K562 (cell line): ENCODE measurements around the gene TMX3. TPM values are rescaled to one million over a fixed set of nuclear protein-coding genes. Genes with fewer than 3 reads are reported as not detected.

Experiments used
- ATAC-seq: fragments of 200-7000 bp; cut with Tn5 transposase; 3 replicates; pipeline ENCODE4 v1.9.1; 2020; ENCODE audit warnings: moderate library complexity
- BruUV-seq: library from RNA; stranded (reverse); fragments of 400-500 nt; replicated peaks from 2 replicates; lab custom pipeline; 2021; lab: Mats Ljungman, UMichigan
- CTCF ChIA-PET: fragments of 300-600 bp; formaldehyde crosslinking; extraction: SDS; loops from one replicate; lab custom pipeline; 2021; ENCODE audit warnings: low intra/inter-chr PET ratio; lab: Yijun Ruan, JAX
- POLR2A ChIA-PET: fragments of 300-600, 350-650 bp; sonication (Branson Sonifier 250); formaldehyde crosslinking; extraction: SDS; loops from one replicate; lab custom pipeline; 2021; ENCODE audit warnings: antibody characterized with exemption, inconsistent platforms; lab: Yijun Ruan, JAX
- DNase-seq, 4 experiments: peaks; one replicate each; pipeline versions ENCODE4 v3.0.0 to v3.0.0-alpha.2; 2011 to 2018; ENCODE audit warnings: low spot score in 3 of 4, mixed read lengths in 3 of 4; ENCODE audit errors: extremely low read depth in 1 of 4
- FAIRE-seq: peaks from 2 replicates; lab custom pipeline; 2011; peaks lifted over from hg19 to GRCh38; lab: Jason Lieb, UNC
- H2AFZ ChIP-seq: 2 replicates; pipeline ENCODE4 v1.6.0; 2011; ENCODE audit warnings: low read depth, low read length, control low read depth, inconsistent platforms
- H3K27ac ChIP-seq: fragments of 200-600 bp; 3 replicates; pipeline ENCODE4 v1.8.0; 2011; ENCODE audit warnings: low read depth, mild to moderate bottlenecking, control low read depth, inconsistent platforms, low read length, moderate library complexity, mixed read lengths; ENCODE audit errors: extremely low read depth
- H3K27me3 ChIP-seq, 2 experiments: fragments of 300-600 bp in 1 of 2; 2 replicates in 1 of 2; 3 replicates in 1 of 2; pipeline versions ENCODE4 v1.6.0 to v1.8.0; 2011; ENCODE audit warnings: inconsistent platforms in 2 of 2, low read length in 2 of 2, mild to moderate bottlenecking in 1 of 2, mixed read lengths in 1 of 2, moderate library complexity in 1 of 2; ENCODE audit not compliant: control insufficient read depth in 2 of 2, insufficient read depth in 2 of 2
- H3K36me3 ChIP-seq: fragments of 300-600 bp; 3 replicates; pipeline ENCODE4 v1.8.0; 2011; ENCODE audit warnings: mild to moderate bottlenecking, low read length, inconsistent platforms; ENCODE audit not compliant: control insufficient read depth, insufficient read depth
- H3K4me1 ChIP-seq, 2 experiments: fragments of 200-600 bp in 1 of 2; replicated peaks in 1 of 2; 2 replicates in 1 of 2; 3 replicates in 1 of 2; pipeline versions ENCODE4 v1.5.1 to v1.8.0; 2011; ENCODE audit warnings: inconsistent platforms in 2 of 2, low read length in 2 of 2, mild to moderate bottlenecking in 1 of 2, mixed read lengths in 1 of 2, moderate library complexity in 1 of 2; ENCODE audit not compliant: control insufficient read depth in 2 of 2, insufficient read depth in 2 of 2
- H3K4me2 ChIP-seq: 2 replicates; pipeline ENCODE4 v1.6.1; 2011; ENCODE audit warnings: low read length, control low read depth, inconsistent platforms, mixed read lengths; ENCODE audit not compliant: insufficient read depth
- H3K4me3 ChIP-seq: fragments of 200-600 bp; sonication (generic), shearing (Covaris generic); 2 replicates; pipeline ENCODE4 v1.5.1; 2016; ENCODE audit warnings: control low read depth, inconsistent platforms
- H3K79me2 ChIP-seq: fragments of 200-600 bp; 3 replicates; pipeline ENCODE4 v1.8.0; 2011; ENCODE audit warnings: low read length, inconsistent platforms; ENCODE audit not compliant: control insufficient read depth, insufficient read depth
- H3K9ac ChIP-seq, 2 experiments: 2 replicates each; pipeline versions ENCODE4 v1.6.0 to v1.6.1; 2011; ENCODE audit warnings: low read depth in 2 of 2, low read length in 2 of 2, control low read depth in 1 of 2, inconsistent platforms in 1 of 2, mild to moderate bottlenecking in 1 of 2, mixed read lengths in 1 of 2; ENCODE audit not compliant: insufficient read depth in 1 of 2
- H3K9me1 ChIP-seq: one replicate; pipeline ENCODE4 v1.6.0; 2011; ENCODE audit warnings: inconsistent platforms, mild to moderate bottlenecking, low read length, moderate library complexity; ENCODE audit not compliant: control insufficient read depth, insufficient read depth
- H3K9me3 ChIP-seq: replicated peaks from 2 replicates; pipeline ENCODE4 v1.5.1; 2011; ENCODE audit warnings: low read depth, low read length, inconsistent platforms; ENCODE audit not compliant: control insufficient read depth, insufficient read depth
- H4K20me1 ChIP-seq: replicated peaks from 2 replicates; pipeline ENCODE4 v1.6.1; 2011; ENCODE audit warnings: low read length, inconsistent platforms, mixed read lengths; ENCODE audit not compliant: control insufficient read depth, insufficient read depth
- ARID3B ChIP-seq: fragments of 250-450 bp; sonication (Bioruptor Pico); IDR thresholded peaks from 2 replicates; pipeline ENCODE4 v1.4.0; 2020; ENCODE audit warnings: borderline replicate concordance
- CBX5 ChIP-seq: IDR thresholded peaks from 2 replicates; pipeline ENCODE4 v1.6.1; 2014; ENCODE audit warnings: low read depth, borderline replicate concordance
- DNMT1 ChIP-seq: fragments of 450-650 bp; IDR thresholded peaks from 2 replicates; pipeline ENCODE4 v1.6.1; 2016; ENCODE audit warnings: antibody characterized with exemption, mild to moderate bottlenecking
- HNRNPUL1 ChIP-seq: fragments of 200-400 bp; formaldehyde crosslinking; IDR thresholded peaks from 2 replicates; pipeline ENCODE4 v1.6.1; 2017; ENCODE audit warnings: low read length
- MLX ChIP-seq, 2 experiments: fragments of 450-650 bp in 1 of 2; sonication (generic) in 1 of 2; formaldehyde crosslinking; conservative IDR thresholded peaks; 2 replicates each; pipeline versions ENCODE4 v1.4.0 to v1.8.1; 2020 to 2022; ENCODE audit warnings: mild to moderate bottlenecking in 1 of 2, missing genetic modification reagents in 1 of 2
- NCOR1 ChIP-seq: fragments of 450-650 bp; IDR thresholded peaks from 2 replicates; pipeline ENCODE4 v1.6.1; 2016; ENCODE audit warnings: mild to moderate bottlenecking, moderate library complexity
- PBX2 ChIP-seq, 2 experiments: IDR thresholded peaks in 1 of 2; conservative IDR thresholded peaks in 1 of 2; 2 replicates each; pipeline ENCODE4 v1.6.1; 2016; ENCODE audit warnings: low read depth in 2 of 2, mild to moderate bottlenecking in 1 of 2, missing compliant biosample characterization in 1 of 2, missing genetic modification characterization in 1 of 2, moderate library complexity in 1 of 2
- PURB ChIP-seq: sonication (generic); formaldehyde crosslinking; IDR thresholded peaks from 2 replicates; pipeline ENCODE4 v1.9.0; 2021; ENCODE audit warnings: low read depth, mild to moderate bottlenecking, missing genetic modification reagents
- SPI1 ChIP-seq: IDR thresholded peaks from 2 replicates; pipeline ENCODE4 v1.6.1; 2011; ENCODE audit warnings: low read depth, low read length, control low read depth, borderline replicate concordance
- SREBF1 ChIP-seq: fragments of 150-350 bp; IDR thresholded peaks from 2 replicates; pipeline ENCODE4 v1.6.1; 2014; ENCODE audit warnings: antibody characterized with exemption, low read depth, low read length, borderline replicate concordance
- USF2 ChIP-seq: sonication (generic); formaldehyde crosslinking; IDR thresholded peaks from 2 replicates; pipeline ENCODE4 v1.5.0; 2020; ENCODE audit warnings: missing genetic modification reagents
- ZFP36 ChIP-seq: fragments of 150-350 bp; IDR thresholded peaks from 2 replicates; pipeline ENCODE4 v1.6.1; 2018; ENCODE audit warnings: low read length, low read depth; ENCODE audit not compliant: partially characterized antibody
- ZNF311 ChIP-seq: fragments of 250-450 bp; sonication (Bioruptor Pico); IDR thresholded peaks from 2 replicates; pipeline ENCODE4 v1.4.0; 2020; ENCODE audit warnings: mild to moderate bottlenecking, moderate library complexity
- WGBS: fragments of 100-300 bp; shearing (Covaris generic); methylation state at CpG from one replicate; pipeline ENCODE4 v1.1.6; 2016; ENCODE audit warnings: low coverage, mixed read lengths; ENCODE audit not compliant: insufficient coverage; ENCODE audit errors: missing lambda C conversion rate; 5-methylcytosine and 5-hydroxymethylcytosine counted together
- in situ Hi-C: fragments of 300-500 bp; cut with MboI; formaldehyde crosslinking; loops from 4 replicates; pipeline ENCODE4 v1.15.0; 2018; ENCODE audit warnings: inconsistent platforms, mixed read lengths
- intact Hi-C: fragments of 100-400 bp; cut with micrococcal nuclease; formaldehyde crosslinking; loops from 2 replicates; pipeline ENCODE4 v1.14.2; 2022
- polyA plus RNA-seq, 8 experiments: library from polyadenylated mRNA; depleted of rRNA in 4 of 8; stranded (reverse) in 5 of 8; unstranded in 3 of 8; fragments of >200 nt; fragmentation: Nextera tagmentation in 2 of 8; fragmentation: Illumina TruSeq in 1 of 8; extraction: Ambion mirVana in 2 of 8; extraction: Trizol in 1 of 8; gene quantifications; 2 replicates each; pipeline versions ENCODE4 v1.2.1 to v1.2.3, GENCODE V29; 2011 to 2014; ENCODE audit warnings: inconsistent platforms in 1 of 8, missing spikeins in 1 of 8
- total RNA-seq, 7 experiments: library from RNA; depleted of rRNA in 6 of 7; stranded (reverse); fragments of >200 nt in 6 of 7; fragmentation: Illumina TruSeq in 2 of 7; extraction: Trizol in 2 of 7; gene quantifications; 2 replicates each; pipeline versions ENCODE4 v1.2.1 to v1.2.3, GENCODE V29; 2011 to 2021; ENCODE audit warnings: low replicate concordance in 1 of 7

The TMX3 gene
- total and polyA plus RNA-seq, 9 of the 15 experiments (the other 6 are each of a cell fraction or from before 2014, with no cell fraction given), result 13.2 to 40.5 (median 20.7) TPM

GRCh38 chr18:68679528-68679927 lies 35.4 kb downstream of the TMX3 start (continued):
- TF ChIP-seq ZNF311 (CRISPR knock-in tag), result no peak
- no peak for TF ChIP-seq SREBF1

- ChIA-PET POLR2A (no interaction called here), CTCF (no interaction called here)
- 92% methylated on average over 2 of the region's 2 CpGs for WGBS
- H3K79me2 ChIP-seq, result no peaks in the 10 kb centered on the region
- H3K4me1 ChIP-seq, result no peaks in the 10 kb centered on the region
- intact Hi-C loops (no loop called here), in situ Hi-C loops (no loop called here)
- FAIRE-seq, result no peak
- no peak overlapping the region for H3K4me3 ChIP-seq
- ATAC-seq, result no peak
- no peaks in the 10 kb centered on the region for H4K20me1 ChIP-seq
- no peak overlapping the region for H3K27ac ChIP-seq
- no peak overlapping the region for H3K4me2 ChIP-seq
- H2AFZ ChIP-seq, result no peak overlapping the region
- no TSS peak for BruUV-seq
- no peak for DNase-seq
- H3K9ac ChIP-seq, result no peak overlapping the region
- H3K9me3 ChIP-seq, result no peaks in the 10 kb centered on the region
- H3K27me3 ChIP-seq, result no peaks in the 10 kb centered on the region
- H3K9me1 ChIP-seq, result no peaks in the 10 kb centered on the region
- peaks cover 57% of the 10 kb centered on the region; the same call in 2 of the 3 replicates for H3K36me3 ChIP-seq
- TF ChIP-seq NCOR1 (no peak), ARID3B (no peak), CBX5 (no peak), MLX (CRISPR knock-in tag; conservative IDR thresholded peaks at IDR 0.05) (no peak), SPI1 (no peak), DNMT1 (no peak), PBX2 (CRISPR knock-in tag; IDR thresholded peaks at IDR 0.05; ENCODE audit: low read depth) (no peak), PBX2 (tag; conservative IDR thresholded peaks at IDR 0.05; ENCODE audit: low read depth) (no peak), HNRNPUL1 (no peak), ZFP36 (no peak), USF2 (CRISPR knock-in tag) (no peak), PURB (no peak)
Measured at GRCh38 chr18:68676913-68677312, 38.0 kb downstream of the TMX3 start.
